ENCODE data around the gene GNAI3.

GNAI3 gene

DNA sequence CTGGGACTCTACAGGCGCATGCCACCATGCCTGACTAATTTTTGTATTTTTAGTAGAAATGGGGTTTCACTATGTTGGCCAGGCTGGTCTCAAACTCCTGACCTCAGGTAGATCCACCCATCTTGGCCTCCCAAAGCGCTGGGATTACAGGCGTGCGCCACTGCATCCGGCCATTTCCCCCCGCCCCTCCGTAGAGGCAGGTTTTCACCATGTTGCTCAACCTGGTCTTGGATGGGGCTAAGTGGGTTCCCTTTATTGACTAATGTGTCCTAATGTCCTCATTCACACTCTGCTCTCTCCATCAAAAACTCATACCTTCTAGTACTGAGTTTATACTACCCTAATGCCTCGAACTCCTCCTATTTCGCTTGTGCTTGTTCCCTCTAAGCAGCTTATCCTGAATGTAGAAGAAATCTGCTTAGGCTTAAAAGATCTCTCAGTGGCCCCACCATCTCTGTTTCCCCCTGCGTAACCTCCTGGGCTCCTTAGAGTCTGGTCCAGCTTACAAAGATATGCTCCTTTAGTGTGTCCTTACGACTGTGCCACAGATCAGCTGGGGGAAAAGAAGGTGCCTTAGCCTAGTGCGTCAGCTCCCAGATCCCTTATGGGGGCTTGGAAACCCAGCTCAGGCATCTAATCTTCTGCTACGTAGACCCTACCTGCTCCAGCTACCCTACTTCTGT is 63.0 kb downstream of the GNAI3 start:
- TF ChIP-seq, protein P1, sequence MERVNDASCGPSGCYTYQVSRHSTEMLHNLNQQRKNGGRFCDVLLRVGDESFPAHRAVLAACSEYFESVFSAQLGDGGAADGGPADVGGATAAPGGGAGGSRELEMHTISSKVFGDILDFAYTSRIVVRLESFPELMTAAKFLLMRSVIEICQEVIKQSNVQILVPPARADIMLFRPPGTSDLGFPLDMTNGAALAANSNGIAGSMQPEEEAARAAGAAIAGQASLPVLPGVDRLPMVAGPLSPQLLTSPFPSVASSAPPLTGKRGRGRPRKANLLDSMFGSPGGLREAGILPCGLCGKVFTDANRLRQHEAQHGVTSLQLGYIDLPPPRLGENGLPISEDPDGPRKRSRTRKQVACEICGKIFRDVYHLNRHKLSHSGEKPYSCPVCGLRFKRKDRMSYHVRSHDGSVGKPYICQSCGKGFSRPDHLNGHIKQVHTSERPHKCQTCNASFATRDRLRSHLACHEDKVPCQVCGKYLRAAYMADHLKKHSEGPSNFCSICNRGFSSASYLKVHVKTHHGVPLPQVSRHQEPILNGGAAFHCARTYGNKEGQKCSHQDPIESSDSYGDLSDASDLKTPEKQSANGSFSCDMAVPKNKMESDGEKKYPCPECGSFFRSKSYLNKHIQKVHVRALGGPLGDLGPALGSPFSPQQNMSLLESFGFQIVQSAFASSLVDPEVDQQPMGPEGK (CRISPR knock-in tag; IDR thresholded peaks at IDR 0.05; ENCODE audit: borderline replicate concordance) = no peak
- TF ChIP-seq, protein P2, sequence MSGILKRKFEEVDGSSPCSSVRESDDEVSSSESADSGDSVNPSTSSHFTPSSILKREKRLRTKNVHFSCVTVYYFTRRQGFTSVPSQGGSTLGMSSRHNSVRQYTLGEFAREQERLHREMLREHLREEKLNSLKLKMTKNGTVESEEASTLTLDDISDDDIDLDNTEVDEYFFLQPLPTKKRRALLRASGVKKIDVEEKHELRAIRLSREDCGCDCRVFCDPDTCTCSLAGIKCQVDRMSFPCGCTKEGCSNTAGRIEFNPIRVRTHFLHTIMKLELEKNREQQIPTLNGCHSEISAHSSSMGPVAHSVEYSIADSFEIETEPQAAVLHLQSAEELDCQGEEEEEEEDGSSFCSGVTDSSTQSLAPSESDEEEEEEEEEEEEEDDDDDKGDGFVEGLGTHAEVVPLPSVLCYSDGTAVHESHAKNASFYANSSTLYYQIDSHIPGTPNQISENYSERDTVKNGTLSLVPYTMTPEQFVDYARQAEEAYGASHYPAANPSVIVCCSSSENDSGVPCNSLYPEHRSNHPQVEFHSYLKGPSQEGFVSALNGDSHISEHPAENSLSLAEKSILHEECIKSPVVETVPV (CRISPR knock-in tag; IDR thresholded peaks at IDR 0.05) = no peak
- no peak for TF ChIP-seq CSDC2 (CRISPR knock-in tag; IDR thresholded peaks at IDR 0.05)
- TF ChIP-seq ISL1 (CRISPR knock-in tag; IDR thresholded peaks at IDR 0.05) = no peak
- no peak for TF ChIP-seq ZNF70 (CRISPR knock-in tag; IDR thresholded peaks at IDR 0.05)
- no peak for TF ChIP-seq ZFP3 (CRISPR knock-in tag; IDR thresholded peaks at IDR 0.05)
- TF ChIP-seq TOX (CRISPR knock-in tag; IDR thresholded peaks at IDR 0.05; ENCODE audit: borderline replicate concordance) = no peak
- no peak for TF ChIP-seq TCF4 (CRISPR knock-in tag; IDR thresholded peaks at IDR 0.05; ENCODE audit: borderline replicate concordance)
- TF ChIP-seq SNAI2 (CRISPR knock-in tag; IDR thresholded peaks at IDR 0.05) = no peak
- TF ChIP-seq BACH2 (CRISPR knock-in tag; IDR thresholded peaks at IDR 0.05; ENCODE audit: borderline replicate concordance) = no peak
- no peak for TF ChIP-seq ESRRG (CRISPR knock-in tag; IDR thresholded peaks at IDR 0.05)
- no peak for TF ChIP-seq ZNF565 (CRISPR knock-in tag; conservative IDR thresholded peaks at IDR 0.05; ENCODE audit: low read depth)
- TF ChIP-seq ZC3H10 (CRISPR knock-in tag; IDR thresholded peaks at IDR 0.05) = no peak
- TF ChIP-seq, protein P3, sequence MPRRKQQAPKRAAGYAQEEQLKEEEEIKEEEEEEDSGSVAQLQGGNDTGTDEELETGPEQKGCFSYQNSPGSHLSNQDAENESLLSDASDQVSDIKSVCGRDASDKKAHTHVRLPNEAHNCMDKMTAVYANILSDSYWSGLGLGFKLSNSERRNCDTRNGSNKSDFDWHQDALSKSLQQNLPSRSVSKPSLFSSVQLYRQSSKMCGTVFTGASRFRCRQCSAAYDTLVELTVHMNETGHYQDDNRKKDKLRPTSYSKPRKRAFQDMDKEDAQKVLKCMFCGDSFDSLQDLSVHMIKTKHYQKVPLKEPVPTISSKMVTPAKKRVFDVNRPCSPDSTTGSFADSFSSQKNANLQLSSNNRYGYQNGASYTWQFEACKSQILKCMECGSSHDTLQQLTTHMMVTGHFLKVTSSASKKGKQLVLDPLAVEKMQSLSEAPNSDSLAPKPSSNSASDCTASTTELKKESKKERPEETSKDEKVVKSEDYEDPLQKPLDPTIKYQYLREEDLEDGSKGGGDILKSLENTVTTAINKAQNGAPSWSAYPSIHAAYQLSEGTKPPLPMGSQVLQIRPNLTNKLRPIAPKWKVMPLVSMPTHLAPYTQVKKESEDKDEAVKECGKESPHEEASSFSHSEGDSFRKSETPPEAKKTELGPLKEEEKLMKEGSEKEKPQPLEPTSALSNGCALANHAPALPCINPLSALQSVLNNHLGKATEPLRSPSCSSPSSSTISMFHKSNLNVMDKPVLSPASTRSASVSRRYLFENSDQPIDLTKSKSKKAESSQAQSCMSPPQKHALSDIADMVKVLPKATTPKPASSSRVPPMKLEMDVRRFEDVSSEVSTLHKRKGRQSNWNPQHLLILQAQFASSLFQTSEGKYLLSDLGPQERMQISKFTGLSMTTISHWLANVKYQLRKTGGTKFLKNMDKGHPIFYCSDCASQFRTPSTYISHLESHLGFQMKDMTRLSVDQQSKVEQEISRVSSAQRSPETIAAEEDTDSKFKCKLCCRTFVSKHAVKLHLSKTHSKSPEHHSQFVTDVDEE (CRISPR knock-in tag; IDR thresholded peaks at IDR 0.05) = no peak
- no peak for TF ChIP-seq GLIS3 (CRISPR knock-in tag; IDR thresholded peaks at IDR 0.05)
- ATAC-seq = no peak

DNA sequence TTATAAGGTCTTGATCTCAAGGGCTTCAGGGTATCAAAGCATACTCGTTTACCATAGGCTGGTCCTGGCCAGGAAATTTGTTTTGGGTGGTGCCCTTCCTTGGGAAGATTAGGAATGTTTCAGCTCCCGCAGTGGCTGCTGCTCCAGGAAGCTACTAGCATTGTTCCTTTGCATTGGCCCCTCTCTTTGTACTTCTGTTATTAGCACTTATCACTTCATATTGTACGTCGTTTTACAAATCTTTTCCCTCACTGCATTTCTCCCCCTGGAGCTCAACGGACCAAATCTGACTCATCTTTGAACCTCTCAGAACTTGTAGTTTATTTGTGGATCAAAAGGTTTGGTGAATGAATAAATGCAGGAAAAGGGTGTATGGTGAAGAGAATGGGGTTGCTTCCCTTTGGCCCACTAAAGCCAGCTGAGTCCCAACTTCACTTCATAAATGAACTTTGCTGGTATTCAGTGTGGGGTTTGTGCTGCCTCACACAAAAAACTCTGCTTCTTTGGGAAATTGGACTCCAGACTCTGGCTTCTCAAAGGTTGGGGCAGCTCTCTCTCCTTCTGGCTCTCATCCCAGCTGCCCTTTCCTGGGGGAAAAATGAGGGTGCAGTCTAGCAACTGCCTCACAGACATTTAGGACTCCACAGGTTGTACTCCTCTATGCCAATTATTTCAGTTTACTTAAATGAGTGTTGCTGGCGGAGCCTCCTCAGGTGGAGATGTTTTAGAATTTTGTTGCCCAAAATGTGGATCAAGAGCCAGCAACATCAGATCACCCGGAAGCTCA is 65.1 kb downstream of the GNAI3 start:
- ATAC-seq = no peak
- TF ChIP-seq TCF4 (CRISPR knock-in tag; IDR thresholded peaks at IDR 0.05; ENCODE audit: borderline replicate concordance) = no peak
- TF ChIP-seq, protein P3 (CRISPR knock-in tag; IDR thresholded peaks at IDR 0.05) = no peak

DNA sequence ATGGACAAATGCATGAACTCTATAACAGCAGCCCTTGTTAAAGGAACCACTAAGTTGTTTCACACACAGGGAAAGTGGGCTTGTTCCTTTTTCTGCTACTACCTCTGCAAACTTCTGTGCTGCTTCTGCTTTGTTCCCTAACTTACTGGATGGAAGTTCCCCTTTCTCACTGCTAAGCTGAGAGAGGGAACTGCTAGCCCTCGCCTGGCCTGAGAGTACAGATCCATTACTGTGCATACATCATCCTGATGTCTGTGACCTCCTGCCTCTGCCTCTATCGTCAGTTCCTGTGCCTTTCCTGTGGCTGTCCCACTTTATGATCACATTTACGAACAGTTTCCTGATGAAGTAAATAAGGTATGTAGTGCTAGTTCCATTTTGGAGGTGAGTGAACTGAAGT is 67.5 kb downstream of the GNAI3 start:
- TF ChIP-seq ESRRG (CRISPR knock-in tag; IDR thresholded peaks at IDR 0.05) (no peak), SNAI2 (CRISPR knock-in tag; IDR thresholded peaks at IDR 0.05) (no peak), ZNF70 (CRISPR knock-in tag; IDR thresholded peaks at IDR 0.05) (no peak), ZNF8 (CRISPR knock-in tag; IDR thresholded peaks at IDR 0.05) (no peak), ZC3H10 (CRISPR knock-in tag; IDR thresholded peaks at IDR 0.05) (no peak), TOX (CRISPR knock-in tag; IDR thresholded peaks at IDR 0.05; ENCODE audit: borderline replicate concordance) (no peak), ISL1 (CRISPR knock-in tag; IDR thresholded peaks at IDR 0.05) (no peak), TCF4 (CRISPR knock-in tag; IDR thresholded peaks at IDR 0.05; ENCODE audit: borderline replicate concordance) (no peak), RARB (CRISPR knock-in tag; IDR thresholded peaks at IDR 0.05) (no peak), CSDC2 (CRISPR knock-in tag; IDR thresholded peaks at IDR 0.05) (no peak), ZFP30 (CRISPR knock-in tag; IDR thresholded peaks at IDR 0.05) (no peak), ZNF565 (CRISPR knock-in tag; conservative IDR thresholded peaks at IDR 0.05; ENCODE audit: low read depth) (no peak), ARNTL (CRISPR knock-in tag; IDR thresholded peaks at IDR 0.05; ENCODE audit: borderline replicate concordance, low read depth) (no peak), GLIS3 (CRISPR knock-in tag; IDR thresholded peaks at IDR 0.05) (no peak)
- TF ChIP-seq, protein P4, sequence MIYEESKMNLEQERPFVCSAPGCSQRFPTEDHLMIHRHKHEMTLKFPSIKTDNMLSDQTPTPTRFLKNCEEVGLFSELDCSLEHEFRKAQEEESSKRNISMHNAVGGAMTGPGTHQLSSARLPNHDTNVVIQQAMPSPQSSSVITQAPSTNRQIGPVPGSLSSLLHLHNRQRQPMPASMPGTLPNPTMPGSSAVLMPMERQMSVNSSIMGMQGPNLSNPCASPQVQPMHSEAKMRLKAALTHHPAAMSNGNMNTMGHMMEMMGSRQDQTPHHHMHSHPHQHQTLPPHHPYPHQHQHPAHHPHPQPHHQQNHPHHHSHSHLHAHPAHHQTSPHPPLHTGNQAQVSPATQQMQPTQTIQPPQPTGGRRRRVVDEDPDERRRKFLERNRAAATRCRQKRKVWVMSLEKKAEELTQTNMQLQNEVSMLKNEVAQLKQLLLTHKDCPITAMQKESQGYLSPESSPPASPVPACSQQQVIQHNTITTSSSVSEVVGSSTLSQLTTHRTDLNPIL (CRISPR knock-in tag; IDR thresholded peaks at IDR 0.05; ENCODE audit: low read depth) = no peak
- TF ChIP-seq, protein P1 (CRISPR knock-in tag; IDR thresholded peaks at IDR 0.05; ENCODE audit: borderline replicate concordance) = no peak
- no peak for ATAC-seq
